Measurements from ENCODE around the gene CDHR3.

Gene CDHR3

DNA sequence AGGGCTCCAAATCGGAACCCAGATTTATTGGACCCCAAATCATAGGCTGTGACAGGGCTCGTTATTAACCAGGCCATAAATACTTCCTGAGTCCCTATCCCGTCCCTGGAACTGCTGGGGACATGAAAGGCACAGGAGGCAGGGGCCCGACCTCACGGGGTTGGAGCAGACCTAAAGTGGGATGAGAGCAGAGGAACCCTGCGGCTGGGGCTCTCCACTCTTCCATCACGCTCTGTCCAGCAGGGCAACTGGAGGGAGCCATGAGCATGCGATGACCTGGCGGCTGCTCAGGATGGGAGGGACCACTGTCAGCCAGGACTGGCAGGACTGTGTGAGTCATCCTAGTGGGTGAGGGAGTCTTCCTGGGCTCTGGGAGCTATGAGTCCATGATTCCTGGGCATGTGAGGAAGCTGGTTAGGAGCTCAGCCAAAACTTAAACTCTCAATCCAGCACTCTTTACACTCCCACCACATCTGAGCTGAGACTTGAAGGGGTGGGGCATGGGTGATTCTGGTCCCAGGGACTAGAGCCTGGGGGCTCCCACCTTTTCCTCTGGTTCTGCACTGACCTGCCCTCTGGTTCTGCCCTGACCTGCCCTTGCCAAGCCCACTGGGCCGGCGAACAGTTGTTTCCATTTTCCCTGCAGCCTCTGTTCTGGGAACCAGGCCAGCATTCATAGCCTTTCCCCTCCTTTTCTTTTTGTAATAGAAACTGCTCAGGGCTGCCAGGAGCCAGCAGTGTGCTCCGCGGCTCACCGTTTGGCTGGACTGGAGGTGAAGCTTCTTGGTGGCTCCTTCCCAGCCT lies 101.9 kb downstream of the CDHR3 start:
- DNase-seq (ENCODE audit: low spot score): peak; percentile 96

DNA sequence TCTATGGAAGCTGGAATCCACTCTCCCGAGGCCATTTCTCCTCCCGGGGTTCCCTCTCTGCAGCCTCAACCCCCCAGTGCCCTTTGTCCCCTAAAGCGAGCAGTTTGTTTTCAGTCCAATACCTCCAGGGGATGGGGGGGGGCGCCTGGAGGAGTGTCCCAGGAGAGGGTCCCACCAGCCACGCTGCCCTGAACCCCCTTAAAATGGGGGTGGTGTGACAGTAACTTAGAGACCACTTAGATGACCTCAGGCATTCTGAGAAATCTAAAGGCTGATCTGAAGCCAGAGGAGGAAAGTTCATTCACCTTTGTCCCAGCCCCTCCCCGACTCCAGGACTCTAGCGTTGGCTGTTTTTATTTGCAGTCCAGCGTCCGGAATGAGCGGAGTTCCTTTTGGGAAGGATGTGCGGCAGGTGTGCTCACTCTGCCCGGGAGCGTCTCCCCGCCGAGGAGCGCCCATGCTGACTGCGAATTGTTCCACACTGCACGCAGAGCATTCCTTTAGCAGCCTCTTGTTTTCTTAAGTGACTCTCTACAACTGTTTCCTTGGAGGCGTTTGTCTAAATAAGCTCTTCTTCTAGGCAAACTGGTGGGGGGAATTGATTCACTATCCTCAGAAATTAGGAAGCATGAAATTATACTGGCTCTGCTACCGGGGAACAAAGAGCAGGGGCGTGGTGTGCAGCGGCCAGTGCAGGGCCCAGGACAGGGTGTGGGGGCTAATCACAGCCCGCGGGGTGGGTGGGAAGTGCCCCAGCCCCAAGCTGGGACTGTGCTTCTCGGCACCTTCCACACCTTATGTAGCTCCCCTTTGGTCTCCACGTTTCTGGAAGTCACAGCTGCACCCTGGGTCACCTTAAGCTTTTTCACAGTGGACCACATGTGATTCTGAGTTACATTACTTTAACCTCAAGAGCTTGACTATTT lies 102.8 kb downstream of the CDHR3 start:
- no peak for DNase-seq (ENCODE audit: low spot score)

DNA sequence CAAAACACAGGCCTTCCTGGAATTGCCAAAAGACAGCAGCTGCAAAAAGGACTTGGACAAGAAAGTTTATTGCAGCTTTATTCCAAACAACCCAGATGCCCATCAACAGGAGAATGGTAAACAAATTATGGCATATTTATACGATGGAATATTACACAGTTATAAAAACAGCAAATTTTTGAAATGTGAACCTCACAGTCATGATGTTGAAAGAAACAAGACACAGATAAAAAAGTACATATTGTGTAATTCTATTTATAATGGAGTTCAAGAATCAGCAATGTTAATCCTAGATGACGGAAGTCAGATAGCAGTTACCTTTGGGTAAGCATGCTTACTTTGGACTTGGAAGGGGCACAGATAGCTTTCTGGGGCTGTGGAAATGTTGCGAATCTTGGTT lies 104.6 kb downstream of the CDHR3 start:
- DNase-seq (ENCODE audit: low spot score): no peak

- peak; percentile 30 for DNase-seq (ENCODE audit: low spot score)
Observed at GRCh38 chr7:106068538-106068961, 105.5 kb downstream of the CDHR3 start.

DNA sequence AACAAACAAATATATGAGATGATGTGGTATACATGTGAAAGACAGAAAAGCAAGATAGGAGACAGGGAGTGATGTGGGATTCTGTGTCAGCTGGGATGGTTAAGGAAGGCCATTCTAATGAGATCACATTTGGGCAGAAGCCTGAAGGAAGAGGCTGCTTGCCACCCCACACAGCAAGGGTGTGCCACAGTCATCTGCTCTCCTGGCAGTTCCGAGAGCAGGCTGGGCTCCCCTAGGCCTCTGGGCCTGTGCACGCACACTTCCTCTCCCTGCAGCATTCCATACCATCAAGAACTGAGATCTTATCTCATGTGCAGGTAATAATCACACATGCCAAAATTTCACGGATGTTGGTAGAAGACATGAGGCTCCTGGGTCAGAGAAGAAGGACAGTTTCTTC lies 105.9 kb downstream of the CDHR3 start:
- peak; percentile 84 for DNase-seq (ENCODE audit: low spot score)

GRCh38 chr7:106069471-106070200 lies 106.6 kb downstream of the CDHR3 start:
- no peak for DNase-seq (ENCODE audit: low spot score)

- DNase-seq (ENCODE audit: low spot score): no peak
Observed at GRCh38 chr7:106070201-106070551, 107.1 kb downstream of the CDHR3 start.

- DNase-seq (ENCODE audit: low spot score): no peak
Observed at GRCh38 chr7:106070567-106071254, 107.6 kb downstream of the CDHR3 start.

GRCh38 chr7:106071356-106071998 lies 108.4 kb downstream of the CDHR3 start:
- no peak for DNase-seq (ENCODE audit: low spot score)

- DNase-seq (ENCODE audit: low spot score): no peak
Observed at GRCh38 chr7:106071999-106072714, 109.1 kb downstream of the CDHR3 start.

DNA sequence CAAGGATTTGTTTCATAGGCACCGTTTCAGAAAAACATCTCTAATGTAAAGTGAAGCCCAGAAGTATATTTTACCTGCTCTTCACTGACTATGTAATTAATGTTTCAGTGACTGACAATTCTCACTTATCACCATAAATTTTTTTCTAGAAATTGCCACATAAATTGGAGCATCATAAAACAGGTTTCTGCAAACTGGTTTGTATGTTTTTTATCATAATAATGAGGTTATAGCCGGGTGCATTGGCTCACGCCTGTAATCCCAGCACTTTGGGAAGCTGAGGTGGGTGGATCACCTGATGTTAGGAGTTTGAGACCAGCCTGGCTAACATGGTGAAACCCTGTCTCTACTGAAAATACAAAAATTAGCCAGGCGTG lies 109.6 kb downstream of the CDHR3 start:
- no peak for DNase-seq (ENCODE audit: low spot score)

DNA sequence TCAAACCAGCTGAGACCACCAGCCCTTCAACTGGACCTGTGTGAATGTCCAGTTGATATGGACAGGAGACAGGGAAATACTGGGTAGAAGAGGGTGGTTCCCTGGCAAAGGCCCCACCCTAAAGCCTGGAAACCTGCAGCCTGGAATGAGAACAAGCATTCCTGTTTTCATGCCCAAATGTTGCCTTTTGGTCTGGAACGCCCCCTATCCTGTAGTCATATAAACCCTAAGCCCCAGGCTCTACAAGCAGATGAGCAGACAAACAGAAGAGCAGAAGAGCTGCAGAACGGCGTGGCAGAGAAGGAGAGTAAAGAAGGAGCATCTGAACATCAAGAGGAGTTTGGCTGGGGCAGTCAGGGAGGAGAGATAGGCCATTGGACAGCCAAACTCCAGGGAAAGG lies 110.6 kb downstream of the CDHR3 start:
- DNase-seq (ENCODE audit: low spot score): no peak

- DNase-seq (ENCODE audit: low spot score): no peak
Observed at GRCh38 chr7:106074257-106074656, 111.2 kb downstream of the CDHR3 start.

DNA sequence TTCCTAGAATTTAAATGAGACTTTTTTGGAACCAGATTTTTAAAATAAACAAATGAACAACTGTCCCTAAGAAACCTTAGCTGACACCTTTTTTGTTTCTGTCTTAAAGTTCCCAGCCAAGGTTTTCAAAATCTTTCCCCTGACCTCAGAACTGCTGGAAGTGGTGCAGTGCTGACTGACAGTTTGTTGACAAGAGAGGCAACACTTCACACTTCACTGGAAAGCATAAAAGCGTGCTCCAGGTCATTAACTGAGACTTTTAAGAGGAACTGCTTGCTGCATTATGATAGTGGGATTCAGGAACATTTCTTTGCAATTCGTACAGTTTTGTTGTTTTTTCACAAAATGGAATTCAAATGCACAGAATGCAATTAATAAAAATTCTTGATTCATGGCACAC lies 112.9 kb downstream of the CDHR3 start:
- no peak for DNase-seq (ENCODE audit: low spot score)

DNA sequence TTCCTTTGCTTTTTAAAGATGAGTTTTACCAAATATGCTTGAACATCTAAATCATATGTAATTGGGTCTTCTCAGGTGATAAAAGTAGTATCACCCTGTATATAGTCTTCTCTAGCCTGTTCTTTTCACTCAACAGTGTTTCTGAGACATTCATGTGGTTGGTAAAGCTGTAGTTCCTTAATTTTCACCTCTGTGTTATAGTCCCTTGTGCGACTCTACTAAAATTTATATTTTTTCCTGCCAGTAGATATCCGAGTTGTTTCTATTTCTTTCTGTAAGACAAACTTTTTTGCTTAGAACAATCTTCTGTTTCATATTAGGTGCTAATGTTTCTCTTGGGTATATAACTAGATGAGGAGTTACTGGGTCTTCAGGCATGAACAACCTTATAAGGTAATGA lies 113.5 kb downstream of the CDHR3 start:
- no peak for DNase-seq (ENCODE audit: low spot score)

DNA sequence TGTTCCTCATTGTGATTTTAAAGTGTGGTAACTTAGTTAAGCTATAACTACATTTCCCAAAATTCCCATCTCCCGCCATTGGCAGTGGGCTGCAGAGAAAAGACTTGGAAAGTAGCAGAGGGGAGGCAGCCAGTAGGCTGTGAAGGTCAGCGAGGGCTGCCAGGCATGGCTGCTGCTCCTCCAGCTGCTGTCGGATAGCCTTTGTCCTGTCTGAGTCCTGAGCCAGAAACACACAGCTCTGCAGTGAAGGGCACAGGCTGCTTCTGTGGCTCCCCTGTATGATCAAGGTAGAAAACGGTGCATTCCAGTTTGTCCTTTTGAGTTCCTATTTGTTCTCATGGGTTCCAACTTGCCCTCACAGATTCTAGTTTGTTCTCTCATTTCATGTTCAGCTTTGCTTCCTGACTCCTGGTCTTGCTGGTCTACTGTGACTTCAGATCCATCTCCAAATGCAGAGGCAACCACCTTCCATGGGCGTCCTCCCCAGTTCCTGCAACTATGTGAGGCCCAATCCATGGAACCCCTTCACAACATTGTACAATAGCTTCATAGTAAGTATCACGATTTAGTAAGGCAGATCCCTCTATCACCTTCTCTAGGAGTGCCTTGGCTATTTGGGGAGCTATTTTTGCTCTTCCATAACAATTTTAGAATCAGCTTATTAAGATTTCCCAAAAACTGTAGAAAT lies 117.4 kb downstream of the CDHR3 start:
- DNase-seq (ENCODE audit: low spot score): no peak

- DNase-seq (ENCODE audit: low spot score): no peak
Observed at GRCh38 chr7:106082087-106082854, 119.2 kb downstream of the CDHR3 start.
